Measurements from ENCODE around the gene LGALS9B.
"Not testable (repeated sequence)": the region's sequence is repeated elsewhere in the genome, so short reads cannot be mapped to it uniquely, and the experiment has no call there.

The LGALS9B gene

DNA sequence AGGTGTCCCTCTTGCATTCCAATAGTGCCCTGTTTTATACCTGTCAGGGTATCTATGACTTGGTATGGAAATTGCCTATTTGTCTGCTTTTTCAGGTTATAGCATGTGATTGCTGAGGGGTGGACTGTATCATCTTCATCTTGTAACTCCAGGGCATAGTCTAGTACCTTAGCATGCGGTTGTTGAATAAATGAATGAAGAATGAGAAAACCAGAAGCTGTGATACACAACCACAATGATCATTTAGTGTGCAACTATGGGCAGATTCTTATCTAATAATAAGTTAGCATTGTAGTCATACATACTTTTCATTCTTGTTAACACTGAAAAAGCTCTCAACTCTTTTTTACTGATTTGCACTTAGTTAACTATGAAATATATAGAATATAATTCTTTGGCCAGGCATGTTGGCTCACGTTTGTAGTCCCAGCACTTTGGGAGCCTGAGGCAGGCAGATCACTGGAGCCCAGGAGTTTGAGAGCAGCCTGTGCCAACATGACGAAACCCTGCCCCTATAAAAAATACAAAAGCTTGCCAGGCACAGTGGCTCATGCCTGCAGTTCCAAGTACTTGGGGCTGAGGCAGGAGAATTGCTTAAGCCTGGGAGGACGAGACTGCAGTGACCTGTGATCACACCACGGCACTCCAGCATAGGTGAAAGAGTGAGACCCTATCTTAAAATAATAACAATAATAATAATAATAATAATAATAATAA, 65.9 kb downstream of the LGALS9B start:
- DNase-seq, result not testable (repeated sequence)

DNA sequence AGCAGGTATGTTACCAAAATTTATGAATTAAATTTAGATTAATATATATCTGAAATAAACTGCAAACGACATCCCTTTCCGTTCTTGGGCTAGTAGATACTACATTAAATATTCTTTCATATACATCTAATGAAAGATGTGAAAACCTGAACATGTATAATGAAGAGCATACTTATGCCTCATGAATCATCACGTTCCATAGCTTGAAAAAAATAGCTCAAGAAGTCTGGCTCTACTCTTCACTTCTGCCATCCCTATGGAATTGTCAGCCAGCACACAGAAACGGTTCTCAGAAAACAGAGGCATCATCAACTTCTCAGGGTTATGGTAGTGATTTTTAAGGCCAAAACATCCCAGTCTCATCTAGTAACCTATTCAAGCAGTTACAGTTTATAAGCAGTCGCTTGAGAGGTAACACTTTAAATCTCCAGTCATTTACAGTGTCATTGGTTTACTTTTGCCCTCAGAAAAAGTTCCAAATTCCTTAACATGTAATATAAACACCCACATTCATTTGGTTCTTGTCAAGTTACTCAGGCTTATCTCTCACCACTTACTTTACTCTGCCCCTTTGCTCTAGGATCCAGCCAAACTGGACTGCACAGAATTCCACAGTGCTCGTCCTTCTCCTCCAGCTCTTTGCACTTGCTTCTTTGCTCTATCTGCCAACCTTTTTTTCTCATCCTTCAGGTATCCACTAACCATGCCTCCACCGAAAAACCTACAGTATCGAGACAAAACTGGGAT, 66.6 kb downstream of the LGALS9B start:
- DNase-seq, result not testable (repeated sequence)

Data from suppressor macrophage treated with lipopolysaccharide for 4 hours (primary cell).